IMR-90 (cell line): Measurements from ENCODE around the gene NCAPD3. TPM values are rescaled to one million over a fixed set of nuclear protein-coding genes. Genes with fewer than 3 reads are reported as not detected.
A peak's percentile ranks its signal among the peaks of the same experiment; 100 is the strongest.

ENCODE experiments used
- ATAC-seq: fragments of 200-7000 bp; cut with Tn5 transposase; 2 replicates; pipeline ENCODE4 v1.9.1; 2020; ENCODE audit warnings: low read depth, mild to moderate bottlenecking, moderate library complexity
- BruUV-seq: library from RNA; stranded (reverse); fragments of 400-500 nt; replicated peaks from 2 replicates; lab custom pipeline; 2021; lab: Mats Ljungman, UMichigan
- CTCF ChIA-PET: fragments of 300-600 bp; formaldehyde crosslinking; extraction: SDS; loops from one replicate; lab custom pipeline; 2021; ENCODE audit warnings: antibody characterized with exemption; lab: Yijun Ruan, JAX
- POLR2A ChIA-PET: fragments of 300-600 bp; sonication (Branson Sonifier 250); formaldehyde crosslinking; loops from one replicate; lab custom pipeline; 2022; ENCODE audit warnings: antibody characterized with exemption; ENCODE audit not compliant: unreplicated experiment; lab: Charles Lee
- DNase-seq: peaks from one replicate; pipeline ENCODE4 v3.0.0; 2013
- H2AFZ ChIP-seq: replicated peaks from 2 replicates; pipeline ENCODE3; 2013; ENCODE audit warnings: low read length, mild to moderate bottlenecking; ENCODE audit not compliant: poor library complexity
- H2AK5ac ChIP-seq: 2 replicates; pipeline ENCODE4 v1.6.1; 2013; ENCODE audit warnings: low read depth, low read length, inconsistent platforms
- H2AK9ac ChIP-seq: replicated peaks from 2 replicates; pipeline ENCODE3; 2013; ENCODE audit warnings: mild to moderate bottlenecking, low read depth, low read length, moderate library complexity; ENCODE audit not compliant: poor library complexity
- H2BK120ac ChIP-seq: 2 replicates; pipeline ENCODE4 v1.6.1; 2013; ENCODE audit warnings: low read depth, low read length, inconsistent platforms
- H2BK15ac ChIP-seq: 3 replicates; pipeline ENCODE4 v1.6.1; 2013; ENCODE audit warnings: low read depth, low read length, inconsistent platforms
- H2BK20ac ChIP-seq: 2 replicates; pipeline ENCODE4 v1.6.1; 2013; ENCODE audit warnings: low read depth, mild to moderate bottlenecking, inconsistent platforms, low read length, moderate library complexity
- H2BK5ac ChIP-seq: 2 replicates; pipeline ENCODE4 v1.6.1; 2013; ENCODE audit warnings: mild to moderate bottlenecking, low read depth, low read length, inconsistent platforms; ENCODE audit not compliant: poor library complexity, severe bottlenecking
- H3K14ac ChIP-seq: replicated peaks from 2 replicates; pipeline ENCODE4 v1.6.1; 2013; ENCODE audit warnings: low read depth, low read length, inconsistent platforms
- H3K18ac ChIP-seq: 2 replicates; pipeline ENCODE4 v1.6.1; 2013; ENCODE audit warnings: low read depth, low read length, control low read depth
- H3K23ac ChIP-seq: 2 replicates; pipeline ENCODE4 v1.6.1; 2013; ENCODE audit warnings: low read depth, low read length, inconsistent platforms
- H3K27ac ChIP-seq: 2 replicates; pipeline ENCODE4 v1.5.1; 2013; ENCODE audit warnings: mild to moderate bottlenecking, control low read depth, low read length; ENCODE audit not compliant: insufficient read depth
- H3K27me3 ChIP-seq: 2 replicates; pipeline ENCODE4 v1.6.1; 2013; ENCODE audit warnings: low read length; ENCODE audit not compliant: control insufficient read depth, insufficient read depth
- H3K36me3 ChIP-seq: 2 replicates; pipeline ENCODE4 v1.6.1; 2013; ENCODE audit warnings: low read length, mixed read lengths; ENCODE audit not compliant: control insufficient read depth, insufficient read depth
- H3K4ac ChIP-seq: 2 replicates; pipeline ENCODE4 v1.6.1; 2013; ENCODE audit warnings: low read depth, low read length, inconsistent platforms
- H3K4me1 ChIP-seq: 2 replicates; pipeline ENCODE4 v1.6.1; 2013; ENCODE audit warnings: low read length, mixed read lengths; ENCODE audit not compliant: control insufficient read depth, insufficient read depth
- H3K4me2 ChIP-seq: 2 replicates; pipeline ENCODE4 v1.6.1; 2013; ENCODE audit warnings: low read depth, mild to moderate bottlenecking, control low read depth, low read length, moderate library complexity
- H3K4me3 ChIP-seq: 2 replicates; pipeline ENCODE4 v1.5.1; 2013; ENCODE audit warnings: low read depth, mild to moderate bottlenecking, control low read depth, low read length, moderate library complexity; ENCODE audit not compliant: insufficient read depth
- H3K56ac ChIP-seq: 2 replicates; pipeline ENCODE4 v1.6.1; 2013; ENCODE audit warnings: low read length, inconsistent platforms; ENCODE audit not compliant: insufficient read depth; ENCODE audit errors: extremely low read depth
- H3K79me1 ChIP-seq, 2 experiments: 2 replicates each; pipeline ENCODE4 v1.6.1; 2013; ENCODE audit warnings: low read length in 2 of 2, inconsistent platforms in 1 of 2, low read depth in 1 of 2
- H3K9ac ChIP-seq: 2 replicates; pipeline ENCODE4 v1.6.1; 2013; ENCODE audit warnings: low read depth, low read length, control low read depth
- H3K9me1 ChIP-seq: 2 replicates; pipeline ENCODE4 v1.6.1; 2013; ENCODE audit warnings: low read length, inconsistent platforms; ENCODE audit not compliant: insufficient read depth
- H3K9me3 ChIP-seq: 2 replicates; pipeline ENCODE4 v1.6.1; 2013; ENCODE audit warnings: low read length; ENCODE audit not compliant: control insufficient read depth, insufficient read depth
- H4K20me1 ChIP-seq: 2 replicates; pipeline ENCODE4 v1.6.1; 2013; ENCODE audit warnings: low read length, inconsistent platforms; ENCODE audit not compliant: insufficient read depth
- H4K5ac ChIP-seq: 2 replicates; pipeline ENCODE4 v1.6.1; 2013; ENCODE audit warnings: mild to moderate bottlenecking, low read depth, low read length, control low read depth
- H4K8ac ChIP-seq, 2 experiments: 2 replicates each; pipeline ENCODE4 v1.6.1; 2013; ENCODE audit warnings: low read depth in 2 of 2, low read length in 2 of 2, control low read depth in 1 of 2, inconsistent platforms in 1 of 2
- H4K91ac ChIP-seq: 2 replicates; pipeline ENCODE4 v1.6.1; 2013; ENCODE audit warnings: low read depth, low read length, inconsistent platforms; ENCODE audit not compliant: insufficient read depth
- CEBPB ChIP-seq: IDR thresholded peaks from 2 replicates; pipeline ENCODE4 v1.6.1; 2012; ENCODE audit warnings: low read depth, low read length, improper control_type of control experiment
- CHD1 ChIP-seq: IDR thresholded peaks from 2 replicates; pipeline ENCODE4 v1.6.1; 2012; ENCODE audit warnings: low read depth, low read length, improper control_type of control experiment
- MAZ ChIP-seq: IDR thresholded peaks from 2 replicates; pipeline ENCODE4 v1.6.1; 2012; ENCODE audit warnings: low read depth, mild to moderate bottlenecking, low read length, improper control_type of control experiment, moderate library complexity, borderline replicate concordance
- SMC3 ChIP-seq: fragments of 150-350 bp; IDR thresholded peaks from 2 replicates; pipeline ENCODE4 v1.6.1; 2016; ENCODE audit warnings: low read depth, mild to moderate bottlenecking, antibody characterized with exemption, low read length, moderate library complexity
- WGBS, 2 experiments: methylation state at CpG; one replicate each; pipeline versions ENCODE4 v1.1.5 to v1.1.7; 2013; ENCODE audit warnings: missing lambda C conversion rate in 2 of 2; ENCODE audit not compliant: insufficient read length in 1 of 2; ENCODE audit errors: extremely low coverage in 2 of 2; 5-methylcytosine and 5-hydroxymethylcytosine counted together
- dilution Hi-C: fragments of 300-500 bp; cut with HindIII; formaldehyde crosslinking; loops from one replicate; pipeline ENCODE4 v1.14.3; 2018; ENCODE audit warnings: low sequenced_read_pairs; ENCODE audit not compliant: unreplicated experiment
- in situ Hi-C: fragments of 300-500 bp; cut with MboI; formaldehyde crosslinking; loops from 3 replicates; pipeline ENCODE4 v1.14.3; 2019; ENCODE audit warnings: low sequenced_read_pairs, inconsistent platforms, mixed read lengths
- intact Hi-C: fragments of 100-400 bp; cut with micrococcal nuclease; formaldehyde crosslinking; loops from 2 replicates; pipeline ENCODE4 v1.10.0; 2022
- polyA plus RNA-seq, 3 experiments: library from polyadenylated mRNA; depleted of rRNA; stranded (reverse); fragments of >200 nt; gene quantifications; 2 replicates each; pipeline ENCODE4 v1.2.3, GENCODE V29; 2012; ENCODE audit warnings: low replicate concordance in 1 of 3
- total RNA-seq: library from RNA; depleted of rRNA; stranded (reverse); fragments of >200 nt; gene quantifications from 2 replicates; pipeline ENCODE4 v1.2.3, GENCODE V29; 2012
- TF ChIP-seq, protein P1 (sequence below): conservative IDR thresholded peaks from 2 replicates; pipeline ENCODE4 v1.5.1; 2012; ENCODE audit warnings: mild to moderate bottlenecking, low read depth, low read length, improper control_type of control experiment

NCAPD3 gene
- total and polyA plus RNA-seq, 2 of the 4 experiments (the other 2 are of a cell fraction): 18.0 to 19.2 TPM

DNA sequence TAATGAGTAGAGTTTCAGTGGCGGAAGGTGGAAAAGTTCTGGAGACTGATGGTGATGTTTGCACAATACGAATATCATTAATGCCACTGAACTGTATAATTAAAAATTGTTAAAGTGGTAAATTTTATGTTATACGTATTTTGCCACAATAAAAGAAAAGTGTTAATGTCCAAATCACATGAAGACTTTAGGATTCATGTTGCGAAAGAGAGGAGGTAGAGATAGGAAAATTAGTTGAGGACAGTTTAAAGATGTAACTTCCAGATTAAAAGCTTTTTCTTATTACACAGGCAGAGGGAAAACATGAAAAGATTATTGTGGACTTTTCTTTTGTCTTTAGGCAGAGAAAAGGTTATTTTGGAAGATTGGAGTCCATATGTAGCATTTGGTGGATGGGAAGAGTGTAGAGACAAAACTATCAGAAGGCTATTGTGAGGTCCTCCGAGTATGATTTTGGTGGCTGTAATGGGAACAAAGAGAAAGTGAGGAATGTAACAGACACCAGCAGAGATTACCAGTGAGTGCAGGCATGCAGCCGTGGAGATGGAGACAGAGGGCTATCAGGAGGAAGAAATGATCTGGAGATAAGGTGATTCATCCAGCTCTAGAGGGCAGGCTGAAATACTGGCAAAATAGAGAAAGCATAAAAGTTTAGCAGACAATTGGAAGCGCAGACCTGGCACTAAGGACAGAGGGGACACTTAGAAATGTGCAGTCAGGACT, 13.2 kb upstream of the NCAPD3 start:
- POLR2A ChIA-PET: no interaction called here
- 81% methylated on average over 3 of the region's 7 CpGs; no CpG with 5 or more reads in 1 of the 2 experiments for WGBS, 2 experiments

More for the DNA sequence above, 13.2 kb upstream of the NCAPD3 start:
- H4K20me1 ChIP-seq: peaks cover 8% of the 10 kb centered on the region
- H4K5ac ChIP-seq: no peak overlapping the region
- H3K23ac ChIP-seq: no peak overlapping the region
- no peaks in the 10 kb centered on the region for H3K9me3 ChIP-seq
- TF ChIP-seq CEBPB: peak; percentile 54
- no peak for TF ChIP-seq MAZ
- TF ChIP-seq CHD1: no peak
- no peak for TF ChIP-seq SMC3
- TF ChIP-seq, protein P1, sequence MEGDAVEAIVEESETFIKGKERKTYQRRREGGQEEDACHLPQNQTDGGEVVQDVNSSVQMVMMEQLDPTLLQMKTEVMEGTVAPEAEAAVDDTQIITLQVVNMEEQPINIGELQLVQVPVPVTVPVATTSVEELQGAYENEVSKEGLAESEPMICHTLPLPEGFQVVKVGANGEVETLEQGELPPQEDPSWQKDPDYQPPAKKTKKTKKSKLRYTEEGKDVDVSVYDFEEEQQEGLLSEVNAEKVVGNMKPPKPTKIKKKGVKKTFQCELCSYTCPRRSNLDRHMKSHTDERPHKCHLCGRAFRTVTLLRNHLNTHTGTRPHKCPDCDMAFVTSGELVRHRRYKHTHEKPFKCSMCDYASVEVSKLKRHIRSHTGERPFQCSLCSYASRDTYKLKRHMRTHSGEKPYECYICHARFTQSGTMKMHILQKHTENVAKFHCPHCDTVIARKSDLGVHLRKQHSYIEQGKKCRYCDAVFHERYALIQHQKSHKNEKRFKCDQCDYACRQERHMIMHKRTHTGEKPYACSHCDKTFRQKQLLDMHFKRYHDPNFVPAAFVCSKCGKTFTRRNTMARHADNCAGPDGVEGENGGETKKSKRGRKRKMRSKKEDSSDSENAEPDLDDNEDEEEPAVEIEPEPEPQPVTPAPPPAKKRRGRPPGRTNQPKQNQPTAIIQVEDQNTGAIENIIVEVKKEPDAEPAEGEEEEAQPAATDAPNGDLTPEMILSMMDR: no peak
- H2AK5ac ChIP-seq: no peak overlapping the region
- H4K8ac ChIP-seq: no peak overlapping the region
- no peak overlapping the region for H3K4me3 ChIP-seq
- intact Hi-C loops: no loop called here
- no peak overlapping the region for H3K4me2 ChIP-seq
- H2BK20ac ChIP-seq: no peak overlapping the region
- peaks cover 12 to 33% of the 10 kb centered on the region in 2 experiments for H3K79me1 ChIP-seq
- dilution Hi-C loops: no loop called here
- no peak overlapping the region for H3K4ac ChIP-seq
- no peak overlapping the region for H4K91ac ChIP-seq
- no peak overlapping the region for H3K27ac ChIP-seq
- no peak overlapping the region for H3K9ac ChIP-seq
- no peak overlapping the region for H2BK5ac ChIP-seq
- H3K27me3 ChIP-seq: no peaks in the 10 kb centered on the region
- no peak overlapping the region for H3K18ac ChIP-seq
- no peak overlapping the region for H2AK9ac ChIP-seq
- no peak overlapping the region for H3K14ac ChIP-seq
- no peak overlapping the region for H3K56ac ChIP-seq
- H3K9me1 ChIP-seq: peaks cover 3% of the 10 kb centered on the region; the same call in 1 of the 2 replicates
- CTCF ChIA-PET: no interaction called here
- ATAC-seq: peak; percentile 75
- H3K4me1 ChIP-seq: no peaks in the 10 kb centered on the region
- in situ Hi-C loops: no loop called here
- no TSS peak for BruUV-seq
- H2AFZ ChIP-seq: no peak overlapping the region
- no peak overlapping the region for H2BK120ac ChIP-seq
- peak; percentile 31 for DNase-seq
- H2BK15ac ChIP-seq: no peak overlapping the region
- H3K36me3 ChIP-seq: peaks cover 24% of the 10 kb centered on the region
